GM21447 (cell line): ENCODE results near the gene EFNA5.

Experiments
- ATAC-seq: cut with Tn5 transposase; IDR thresholded peaks from one replicate; pipeline ENCODE4 v1.9.1; 2021; ENCODE audit not compliant: unreplicated experiment

The EFNA5 gene

DNA sequence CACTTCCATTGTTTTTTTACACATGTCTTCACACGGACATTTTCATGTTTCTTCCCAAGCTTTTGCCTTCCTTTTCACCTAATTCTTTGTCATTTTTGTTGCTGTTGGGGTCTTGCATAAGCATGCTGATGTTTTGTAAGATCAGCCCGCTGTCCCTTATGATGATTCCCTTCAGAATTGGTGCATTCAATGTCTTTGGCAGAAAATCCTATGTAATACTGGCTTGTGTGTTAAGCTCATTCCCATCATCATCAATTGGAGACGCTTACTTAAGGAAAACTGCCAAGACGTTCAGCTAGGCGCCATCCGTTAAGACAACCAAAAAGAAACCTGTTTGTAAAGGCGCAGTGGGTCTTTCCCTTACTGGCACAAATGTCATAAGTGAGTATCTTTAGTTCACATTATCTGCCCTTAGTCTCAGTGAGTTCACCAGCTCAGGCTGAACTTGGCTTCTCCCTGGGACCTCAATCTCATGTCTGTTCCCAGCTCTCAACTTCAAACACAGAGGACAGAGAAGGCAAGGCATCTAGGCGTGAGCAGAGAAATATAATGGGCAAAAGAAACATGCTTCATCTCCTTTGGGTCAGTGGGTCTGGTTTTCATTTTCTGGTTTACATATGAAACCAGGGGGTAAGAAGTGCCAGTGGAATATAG is 97.9 kb downstream of the EFNA5 start:
- ATAC-seq, result no peak

DNA sequence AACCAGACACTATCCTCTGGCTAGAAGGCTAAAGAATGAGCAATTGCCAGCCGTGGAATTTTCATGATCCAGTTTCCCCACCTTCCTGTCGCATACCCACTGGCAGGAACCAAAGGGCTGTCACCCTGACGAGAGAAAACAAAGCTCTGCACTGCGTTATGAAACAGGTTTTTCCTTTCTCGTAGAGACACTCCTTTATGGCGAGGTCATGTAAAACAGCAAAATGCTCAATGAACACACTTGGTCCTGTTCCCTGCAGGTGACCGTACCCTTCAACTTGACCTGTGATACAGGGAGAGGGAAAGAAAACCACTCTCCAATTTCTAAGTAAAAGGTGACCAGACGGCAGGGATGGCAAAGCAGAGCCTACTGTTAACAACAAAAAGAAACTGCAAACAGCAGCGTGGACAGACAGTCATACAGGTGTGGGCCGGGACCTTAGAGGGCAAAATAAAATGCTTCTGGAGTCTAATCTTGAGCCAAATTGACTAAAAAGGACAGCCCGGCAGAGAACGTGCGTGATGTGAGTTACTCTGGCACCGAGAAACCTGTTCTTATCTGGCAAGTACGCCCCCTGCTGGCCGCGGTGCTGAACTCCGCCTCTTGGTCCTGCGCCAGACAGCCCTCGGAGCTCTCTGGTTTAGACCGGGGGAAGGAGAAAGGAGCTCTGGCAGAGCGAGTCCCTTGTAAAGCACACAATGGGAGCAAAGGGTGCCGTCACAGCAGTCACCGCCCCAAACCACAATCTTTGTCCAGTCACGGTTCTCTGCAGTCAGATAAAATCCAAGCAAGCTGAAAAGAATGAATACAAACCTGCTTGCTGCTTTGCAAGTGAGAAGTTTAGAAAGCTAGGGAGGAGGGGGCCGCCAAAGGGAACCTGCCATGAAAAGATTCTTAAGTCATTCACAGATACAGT is 98.9 kb downstream of the EFNA5 start:
- peak; percentile 51 for ATAC-seq

DNA sequence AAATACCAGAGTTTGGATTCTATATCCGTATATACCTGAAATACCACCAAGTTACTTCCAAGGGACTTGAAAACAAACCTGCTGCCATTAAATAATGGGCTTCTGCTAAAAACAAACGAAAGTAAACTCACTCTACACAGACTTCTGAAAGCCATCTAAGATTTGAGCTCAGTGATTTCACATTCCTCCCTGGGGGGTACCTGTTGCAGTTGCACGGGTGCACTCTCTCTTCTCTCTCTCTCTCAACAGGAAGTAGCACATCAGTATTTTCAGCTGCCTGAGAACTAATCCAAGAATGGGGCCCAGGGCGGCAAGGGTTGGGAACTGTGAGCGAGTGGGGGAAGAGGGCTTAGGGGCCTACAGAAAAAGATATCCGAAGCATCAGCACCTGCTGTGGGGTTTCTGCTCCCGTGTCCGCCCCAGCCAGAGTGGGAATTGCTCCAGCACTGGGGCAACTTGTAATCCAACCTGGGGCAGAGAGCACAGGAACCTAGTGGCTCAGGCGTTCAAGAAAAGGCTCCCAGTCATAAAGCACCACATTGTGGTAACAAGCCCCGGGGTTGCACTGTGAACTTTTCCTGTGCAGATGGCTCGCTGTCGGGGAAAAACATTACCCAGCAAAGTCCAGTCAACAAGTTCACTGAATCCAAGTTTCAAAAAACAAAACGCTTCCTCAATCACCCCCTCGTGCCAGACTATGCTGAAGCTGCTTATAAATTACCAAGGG is 99.8 kb downstream of the EFNA5 start:
- peak; percentile 87 for ATAC-seq

DNA sequence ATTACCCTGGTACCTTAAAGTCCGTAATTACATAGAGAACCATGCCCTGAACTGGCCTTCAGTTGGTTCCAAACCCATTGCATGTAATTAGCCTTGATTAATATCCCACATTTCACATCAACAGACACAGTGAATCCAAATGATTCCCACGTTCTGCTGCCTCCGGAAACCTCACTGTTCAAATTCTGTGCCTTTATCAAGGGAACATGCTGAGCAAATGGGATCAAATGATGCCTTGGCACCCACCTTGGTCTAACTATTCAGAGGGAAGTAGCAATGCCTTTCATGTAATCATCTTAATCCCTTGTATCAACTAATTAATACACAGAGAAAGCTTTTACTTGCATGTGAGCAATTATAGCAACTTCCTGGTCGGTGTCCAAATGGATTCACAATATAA is 100.6 kb downstream of the EFNA5 start:
- ATAC-seq, result no peak

DNA sequence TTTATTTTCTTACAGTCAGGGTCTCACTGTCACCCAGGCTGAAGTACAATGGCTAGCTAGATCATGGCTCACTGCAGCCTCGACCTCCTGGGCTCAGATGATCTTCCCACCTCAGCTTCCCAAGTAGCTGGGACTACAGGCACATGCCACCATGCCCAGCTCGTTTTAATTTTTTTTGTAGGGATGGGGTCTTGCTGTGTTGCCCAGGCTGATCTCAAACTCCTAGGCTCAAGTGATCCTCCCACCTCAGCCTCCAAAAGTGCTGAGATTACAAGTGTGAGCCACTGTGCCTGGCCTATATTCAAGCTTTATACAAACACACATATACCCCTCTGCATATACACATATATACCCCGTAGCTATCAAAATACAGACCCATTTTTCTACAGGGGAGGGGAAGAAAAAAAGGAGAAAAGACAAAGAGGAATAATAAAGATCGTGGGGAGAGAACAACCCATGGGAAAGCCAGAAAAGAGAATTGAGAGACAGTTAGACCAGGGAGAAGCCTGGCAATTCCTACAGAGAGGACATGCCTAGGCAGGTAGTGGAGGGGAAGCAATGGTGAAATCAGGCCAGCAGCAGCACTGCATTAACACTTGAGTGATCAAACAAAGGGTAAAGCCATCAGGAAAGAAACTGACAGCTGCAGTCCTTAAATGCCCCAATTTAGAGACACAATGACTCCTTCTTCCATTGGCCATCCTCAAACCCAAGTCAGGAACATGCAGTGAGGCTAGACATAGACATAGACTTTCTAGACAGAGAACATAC is 102.7 kb downstream of the EFNA5 start:
- ATAC-seq, result no peak

DNA sequence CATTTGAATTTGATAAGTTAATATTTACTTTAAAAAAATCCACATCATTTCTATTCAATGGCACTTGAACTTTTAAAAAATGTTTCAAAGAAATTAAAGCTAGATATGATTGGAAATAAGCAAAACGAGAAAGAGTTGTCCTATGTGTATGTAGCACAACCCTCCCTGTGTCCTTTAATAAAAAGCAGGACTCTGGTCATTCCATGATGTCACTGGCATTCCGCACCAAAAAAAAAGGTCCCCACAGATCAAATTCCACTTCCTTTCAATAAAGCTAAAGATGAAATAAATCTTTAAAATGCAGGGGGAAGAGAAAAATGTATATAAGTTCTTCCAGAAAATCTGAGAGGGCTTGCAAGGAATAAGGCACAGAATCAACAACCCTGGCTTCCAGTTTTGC is 103.8 kb downstream of the EFNA5 start:
- no peak for ATAC-seq

DNA sequence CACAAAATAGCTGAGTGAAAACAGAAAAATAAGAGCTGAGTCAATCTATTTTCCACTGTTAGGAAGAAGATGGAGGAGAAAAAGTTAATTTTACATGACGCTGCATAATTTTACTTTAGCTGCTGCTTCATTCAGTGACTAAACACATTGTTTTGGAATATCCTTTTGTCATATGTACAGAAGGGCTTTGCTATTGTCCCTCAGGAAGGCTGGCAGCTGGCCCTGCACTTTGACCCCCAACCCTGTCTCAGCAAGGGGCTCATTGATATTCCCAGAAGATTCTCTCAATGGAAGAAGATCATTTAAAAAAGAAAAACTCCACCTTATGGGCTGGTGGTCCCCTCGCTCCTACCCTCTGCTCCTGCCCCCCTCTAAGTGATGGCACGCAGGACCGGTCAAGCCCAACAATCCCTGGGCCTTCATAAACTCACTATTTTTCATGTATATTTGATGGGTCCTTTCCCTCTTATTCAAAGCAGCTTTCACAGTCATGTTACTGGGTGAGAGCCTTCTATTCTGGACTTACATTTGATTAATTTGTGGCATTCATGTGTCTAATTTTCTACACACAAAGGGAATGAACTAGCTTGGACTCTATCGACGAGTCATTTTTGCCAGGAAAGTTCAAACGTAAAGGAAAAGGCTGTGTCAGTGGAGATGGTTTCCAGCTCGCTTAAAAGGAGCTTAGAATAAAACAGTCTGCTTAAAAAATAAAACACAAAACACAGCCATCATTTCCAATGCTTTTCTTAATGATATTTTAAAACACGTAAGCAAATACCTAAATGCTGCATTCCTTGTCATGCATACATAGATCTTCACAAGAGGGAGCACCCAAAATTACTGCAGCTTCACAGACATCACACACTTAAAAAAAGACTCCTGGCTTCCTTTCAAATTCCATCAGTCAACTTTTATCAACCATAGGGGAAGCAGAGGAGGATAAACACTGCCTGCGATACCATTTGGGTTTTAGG is 104.7 kb downstream of the EFNA5 start:
- no peak for ATAC-seq

DNA sequence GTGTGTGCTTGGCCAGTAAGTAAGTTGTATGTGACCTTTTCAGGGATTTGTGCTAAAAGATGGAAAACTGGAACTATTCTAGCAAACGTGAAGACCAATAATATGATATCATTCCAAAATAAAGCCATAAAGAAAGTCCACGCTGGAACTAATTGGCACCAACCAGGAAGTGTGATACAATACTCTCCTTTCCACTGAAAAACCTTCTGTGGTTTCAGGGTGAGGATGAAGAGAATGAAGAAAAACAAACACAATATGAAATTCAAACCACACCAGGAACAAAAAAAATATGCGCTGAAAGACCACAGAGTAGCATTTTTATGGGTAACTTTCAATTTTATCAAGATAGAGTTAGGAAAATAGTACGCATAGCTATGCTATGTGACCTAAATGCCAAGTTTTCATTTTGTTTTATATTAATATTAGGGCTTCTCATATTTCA is 105.8 kb downstream of the EFNA5 start:
- ATAC-seq, result no peak

DNA sequence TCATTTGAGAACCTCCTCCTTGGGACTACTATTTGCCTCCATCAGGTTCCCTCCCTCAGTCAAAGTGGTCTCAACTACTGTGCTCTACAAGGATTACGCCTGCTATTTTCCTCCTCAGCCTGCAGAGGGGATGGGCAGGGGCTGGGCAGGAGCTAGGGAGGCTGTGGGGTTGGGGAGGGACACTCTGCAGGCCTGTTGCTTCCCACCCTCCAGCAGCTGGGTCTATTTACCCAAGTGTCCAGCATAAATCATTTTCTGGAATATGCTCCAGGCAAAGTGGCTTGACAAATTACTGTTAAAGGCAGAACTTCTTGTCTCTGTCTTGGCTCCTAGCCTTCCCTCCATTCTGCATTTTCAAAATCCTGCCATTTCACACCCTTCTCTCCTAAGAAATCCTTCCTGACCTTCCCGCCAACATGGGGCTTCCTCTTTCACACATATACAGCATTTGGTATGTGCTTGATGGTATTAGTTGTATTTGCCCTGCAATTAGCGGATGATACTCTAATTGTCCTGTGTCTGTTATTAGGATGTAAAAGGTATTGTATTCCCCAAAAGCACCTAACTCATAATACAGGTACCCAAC is 106.7 kb downstream of the EFNA5 start:
- ATAC-seq, result no peak

DNA sequence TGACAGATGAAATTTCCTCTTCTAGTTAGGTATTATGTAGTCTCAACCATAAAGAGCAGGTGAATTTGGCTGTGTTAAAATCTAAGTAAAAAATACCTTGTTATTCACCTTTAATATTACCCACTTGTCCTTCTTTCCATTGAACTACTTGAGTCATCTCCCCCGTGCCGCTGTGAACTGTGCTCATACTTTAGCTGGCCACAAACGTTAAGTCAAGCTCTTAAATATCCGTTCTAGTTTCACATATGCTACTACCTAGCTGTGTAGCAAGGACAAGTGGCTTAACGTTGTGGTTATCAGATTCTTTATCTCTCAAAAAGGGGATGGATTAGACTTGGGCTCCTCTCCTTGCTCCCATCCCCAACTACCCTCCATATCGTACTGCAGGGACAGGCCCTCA is 110.4 kb downstream of the EFNA5 start:
- no peak for ATAC-seq

DNA sequence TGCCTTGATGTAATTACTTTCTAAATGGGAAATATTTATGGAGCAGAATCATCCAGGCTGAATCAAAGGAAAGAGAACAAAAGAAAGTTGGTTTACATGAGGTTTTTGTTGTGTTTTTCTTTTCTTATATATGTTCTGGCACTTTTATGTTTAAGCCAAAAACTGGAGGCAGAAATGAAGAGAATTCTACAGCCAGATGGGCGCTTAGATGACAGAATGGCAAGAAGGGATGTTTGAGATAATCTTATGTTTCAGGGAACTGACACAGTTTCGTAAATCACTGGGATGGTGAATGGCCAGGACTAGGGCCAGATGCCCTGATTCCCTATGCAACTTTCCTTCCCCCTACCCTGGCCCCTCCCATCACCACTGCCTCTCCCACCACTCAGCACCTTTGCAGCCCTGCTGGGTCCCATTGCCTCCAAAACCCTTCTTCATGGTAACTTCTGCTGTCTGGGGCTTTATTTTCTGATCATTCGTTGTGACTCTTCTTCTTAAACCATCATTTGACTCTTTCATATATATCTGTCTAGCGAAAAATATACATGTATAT is 111.8 kb downstream of the EFNA5 start:
- ATAC-seq, result no peak

DNA sequence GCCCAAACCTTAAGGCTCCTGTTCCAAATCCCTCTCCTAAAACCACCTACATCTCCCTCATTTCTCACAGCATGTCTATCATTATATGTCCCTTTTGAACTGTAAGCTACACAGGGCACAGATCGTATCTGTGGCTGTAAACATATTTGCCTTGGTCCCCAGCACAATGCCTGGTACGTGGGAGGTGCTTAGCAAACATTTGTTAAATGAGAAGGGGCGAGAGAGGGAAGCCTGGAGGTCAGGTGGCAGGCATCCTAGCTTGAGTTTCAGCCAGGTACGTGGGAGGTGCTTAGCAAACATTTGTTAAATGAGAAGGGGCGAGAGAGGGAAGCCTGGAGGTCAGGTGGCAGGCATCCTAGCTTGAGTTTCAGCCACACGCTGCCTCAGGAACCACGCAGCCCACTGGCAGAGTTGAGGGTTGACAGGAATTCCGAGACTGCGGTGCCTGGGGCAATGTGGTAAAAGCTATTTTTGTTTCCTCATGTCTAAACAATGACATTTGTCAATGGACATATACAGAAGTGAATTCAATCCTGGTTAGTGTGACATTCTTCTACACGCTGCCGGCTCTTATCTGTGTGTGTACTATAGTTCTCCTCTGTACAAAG is 113.6 kb downstream of the EFNA5 start:
- ATAC-seq, result no peak

DNA sequence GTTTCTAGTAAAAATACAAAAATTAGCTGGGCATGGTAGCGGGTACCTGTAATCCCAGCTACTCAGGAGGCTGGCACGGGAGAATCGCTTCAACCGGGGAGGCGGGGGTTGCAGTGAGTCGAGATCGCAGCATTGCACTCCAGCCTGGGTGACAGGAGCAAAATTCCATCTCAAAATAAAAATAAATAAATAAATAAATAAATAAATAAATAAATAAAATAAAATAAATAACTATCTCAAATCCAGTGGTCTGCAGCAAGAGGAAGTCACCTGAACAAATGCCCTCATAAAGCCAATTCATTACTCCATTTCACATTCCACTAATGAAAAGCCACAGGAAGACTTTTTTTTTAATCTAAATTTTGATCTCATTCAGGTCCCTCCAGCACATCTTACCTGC is 114.2 kb downstream of the EFNA5 start:
- ATAC-seq, result no peak

DNA sequence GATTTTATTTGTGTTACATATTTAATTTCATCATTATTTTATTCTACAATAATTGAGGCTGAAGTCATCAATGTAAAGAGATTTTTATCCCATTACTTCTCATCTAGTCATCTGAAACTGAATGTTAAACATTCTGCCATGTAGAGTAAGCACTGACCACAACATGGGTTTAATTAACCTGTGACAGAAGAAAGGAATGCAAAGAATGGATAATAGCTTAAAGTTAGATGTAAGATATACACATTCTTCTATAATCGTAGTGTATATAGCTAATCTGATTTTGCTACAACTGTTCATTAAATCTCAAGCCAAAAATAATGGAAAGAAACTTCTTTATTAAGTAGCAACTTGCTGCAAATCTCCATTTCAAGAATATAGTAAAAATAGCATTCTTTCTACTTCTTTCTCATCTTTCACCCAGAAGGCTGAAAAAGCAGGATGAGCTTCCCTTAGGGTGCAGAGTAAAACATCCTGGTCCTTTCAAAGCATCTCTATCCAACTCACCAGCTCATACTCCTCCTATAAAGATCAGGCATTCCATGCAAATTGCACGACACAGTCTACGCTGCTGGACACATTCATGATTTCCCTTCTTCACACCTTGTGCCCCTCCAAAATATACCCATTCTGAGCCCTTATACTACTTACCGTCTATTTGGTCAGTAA is 115.2 kb downstream of the EFNA5 start:
- no peak for ATAC-seq

DNA sequence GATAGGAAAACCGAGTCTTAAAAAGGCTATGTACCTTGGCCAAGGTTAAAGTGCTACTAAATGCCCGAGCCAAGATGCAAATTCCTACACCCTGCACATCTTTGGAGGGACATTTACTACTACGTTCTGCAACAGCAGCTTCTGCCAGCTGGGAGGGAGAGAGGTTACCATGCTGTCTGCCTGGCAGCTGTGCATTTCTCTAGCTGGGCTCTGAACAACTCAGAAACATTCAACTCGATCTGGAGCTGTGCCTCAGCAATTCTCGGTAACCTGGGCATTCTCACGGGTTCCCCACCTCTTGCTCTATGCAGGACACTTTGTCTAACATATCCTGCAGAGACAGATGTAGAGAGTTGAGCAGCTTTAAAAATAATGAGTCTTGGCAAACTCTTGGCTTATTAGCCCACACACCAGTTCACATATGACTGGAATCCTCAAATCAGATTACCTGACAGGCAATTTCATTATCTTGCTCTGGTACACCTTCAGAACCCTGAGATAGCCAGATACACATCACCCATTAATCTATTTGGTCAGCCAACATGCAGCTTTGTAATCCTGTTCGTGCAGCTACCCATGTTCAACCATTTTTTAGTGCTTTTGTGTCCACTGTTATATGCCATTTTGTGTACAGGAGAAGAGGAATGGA is 115.8 kb downstream of the EFNA5 start:
- ATAC-seq, result no peak

DNA sequence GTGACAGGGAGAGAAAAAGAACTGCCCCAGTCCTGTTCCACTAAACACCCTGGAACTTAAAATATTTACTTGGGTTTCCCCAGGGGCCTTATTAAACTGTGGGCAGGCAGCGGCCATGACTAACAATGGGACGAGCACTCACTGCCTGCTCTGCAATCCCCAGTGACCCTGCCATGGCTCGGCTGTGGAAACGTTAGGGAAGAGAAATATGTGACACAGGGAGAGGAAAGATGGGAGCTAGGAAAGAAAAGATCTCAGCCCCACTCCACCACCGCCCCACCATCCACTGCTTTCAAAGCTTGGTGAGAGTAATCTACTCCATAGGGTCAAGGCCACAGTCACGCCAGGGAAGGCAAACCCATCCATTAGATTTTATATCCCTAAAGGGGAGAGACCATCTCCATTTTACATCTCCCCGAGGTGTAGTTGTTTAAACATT is 117.6 kb downstream of the EFNA5 start:
- no peak for ATAC-seq

DNA sequence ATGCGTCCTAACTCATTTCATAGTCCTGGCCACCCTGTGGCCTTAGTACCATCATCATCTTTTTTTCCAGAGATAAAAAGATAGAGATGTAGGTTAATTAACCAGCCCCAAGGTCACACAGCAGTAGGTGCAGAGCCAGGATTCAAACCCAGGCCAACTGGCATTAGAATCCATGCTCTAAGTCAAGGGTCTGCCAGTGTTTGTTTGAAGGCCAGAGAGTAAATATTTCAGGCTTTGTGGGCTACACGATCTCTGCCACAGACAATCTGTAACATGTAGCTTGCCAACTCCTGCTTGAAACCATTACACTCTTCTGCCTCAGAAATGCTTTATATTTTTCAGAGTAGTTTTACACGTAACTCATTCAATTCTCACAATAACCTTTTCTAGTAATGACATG is 119.6 kb downstream of the EFNA5 start:
- ATAC-seq, result no peak

DNA sequence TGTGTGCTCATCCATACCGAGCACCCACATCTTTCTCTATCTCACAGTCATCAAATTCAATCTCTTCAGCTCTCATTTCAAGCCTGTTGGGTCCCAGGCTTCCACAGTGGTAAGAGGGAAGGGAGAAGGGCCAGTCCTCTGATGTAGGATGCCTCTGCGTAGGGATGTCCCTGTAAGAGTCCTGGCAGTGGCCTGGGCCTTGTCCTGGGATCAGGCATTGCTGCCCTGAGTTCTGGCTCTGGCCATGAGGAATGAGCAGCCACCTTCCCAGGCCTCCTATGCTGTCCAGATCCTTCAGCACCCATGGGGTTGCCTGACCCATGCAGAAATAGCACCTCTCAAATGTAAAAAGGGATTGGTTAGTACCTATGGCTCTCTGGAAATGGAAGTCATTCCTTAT is 121.2 kb downstream of the EFNA5 start:
- no peak for ATAC-seq
